Mesenchymal stem cell (in vitro differentiated cells and primary cell): Measurements from ENCODE around the gene PPIAL4G.
"Not testable (repeated sequence)": the region's sequence is repeated elsewhere in the genome, so short reads cannot be mapped to it uniquely, and the experiment has no call there.

Source experiments
- DNase-seq: peaks from one replicate; pipeline ENCODE4 v3.0.0-alpha.2; 2013
- H2AFZ ChIP-seq: one replicate; pipeline ENCODE4 v1.6.1; 2013; ENCODE audit warnings: low read depth, mild to moderate bottlenecking, control low read depth, inconsistent platforms, low read length, moderate library complexity
- H2AK5ac ChIP-seq: 2 replicates; pipeline ENCODE4 v1.6.1; 2013; ENCODE audit warnings: low read length, moderate library complexity, mild to moderate bottlenecking, inconsistent platforms; ENCODE audit not compliant: severe bottlenecking
- H2BK120ac ChIP-seq: one replicate; pipeline ENCODE4 v1.6.1; 2013; ENCODE audit warnings: low read depth, mild to moderate bottlenecking, inconsistent platforms, low read length, moderate library complexity
- H2BK12ac ChIP-seq, 2 experiments: one replicate each; pipeline ENCODE4 v1.6.1; 2013; ENCODE audit warnings: inconsistent platforms in 2 of 2, low read length in 2 of 2, mild to moderate bottlenecking in 2 of 2, moderate library complexity in 2 of 2, control low read depth in 1 of 2
- H2BK15ac ChIP-seq: one replicate; pipeline ENCODE4 v1.6.1; 2013; ENCODE audit warnings: mild to moderate bottlenecking, low read depth, inconsistent platforms; ENCODE audit not compliant: poor library complexity, severe bottlenecking
- H2BK5ac ChIP-seq: 2 replicates; pipeline ENCODE4 v1.6.1; 2013; ENCODE audit warnings: low read depth, mild to moderate bottlenecking, low read length, control low read depth, inconsistent platforms; ENCODE audit not compliant: poor library complexity, severe bottlenecking
- H3K14ac ChIP-seq, 2 experiments: one replicate each; pipeline ENCODE4 v1.6.1; 2013; ENCODE audit warnings: inconsistent platforms in 2 of 2, low read length in 2 of 2, control low read depth in 1 of 2, mild to moderate bottlenecking in 1 of 2, moderate library complexity in 1 of 2
- H3K18ac ChIP-seq, 2 experiments: one replicate each; pipeline ENCODE4 v1.6.1; 2013; ENCODE audit warnings: inconsistent platforms in 2 of 2, low read length in 2 of 2, control low read depth in 1 of 2, low read depth in 1 of 2, mild to moderate bottlenecking in 1 of 2
- H3K23ac ChIP-seq, 2 experiments: one replicate each; pipeline ENCODE4 v1.6.1; 2013; ENCODE audit warnings: inconsistent platforms in 2 of 2, low read length in 2 of 2, mild to moderate bottlenecking in 2 of 2, moderate library complexity in 2 of 2, control low read depth in 1 of 2
- H3K27ac ChIP-seq: 2 replicates; pipeline ENCODE4 v1.5.1; 2013; ENCODE audit warnings: mild to moderate bottlenecking, moderate library complexity, low read length, control low read depth, inconsistent platforms; ENCODE audit not compliant: poor library complexity, severe bottlenecking
- H3K27me3 ChIP-seq, 2 experiments: 2 replicates each; pipeline versions ENCODE4 v1.6.1 to v1.7.0; 2013; ENCODE audit warnings: low read length in 2 of 2, mild to moderate bottlenecking in 2 of 2, moderate library complexity in 2 of 2, control low read depth in 1 of 2, inconsistent platforms in 1 of 2; ENCODE audit not compliant: control insufficient read depth in 1 of 2, insufficient read depth in 1 of 2
- H3K36me3 ChIP-seq, 2 experiments: 2 replicates each; pipeline versions ENCODE4 v1.6.1 to v1.7.0; 2013; ENCODE audit warnings: low read length in 2 of 2, control low read depth in 1 of 2, inconsistent platforms in 1 of 2, low read depth in 1 of 2, mild to moderate bottlenecking in 1 of 2; ENCODE audit not compliant: insufficient read depth in 2 of 2, control insufficient read depth in 1 of 2
- H3K4ac ChIP-seq, 2 experiments: one replicate each; pipeline ENCODE4 v1.6.1; 2013; ENCODE audit warnings: inconsistent platforms in 2 of 2, low read length in 2 of 2, mild to moderate bottlenecking in 2 of 2, moderate library complexity in 2 of 2, control low read depth in 1 of 2, low read depth in 1 of 2
- H3K4me1 ChIP-seq: 2 replicates; pipeline ENCODE4 v1.6.1; 2013; ENCODE audit warnings: low read depth, low read length, control low read depth; ENCODE audit not compliant: control insufficient read depth, insufficient read depth
- H3K4me2 ChIP-seq: 2 replicates; pipeline ENCODE4 v1.6.1; 2013; ENCODE audit warnings: low read length, mild to moderate bottlenecking, inconsistent platforms; ENCODE audit not compliant: poor library complexity, severe bottlenecking
- H3K4me3 ChIP-seq, 2 experiments: 2 replicates each; pipeline versions ENCODE4 v1.5.1 to v1.7.0; 2013; ENCODE audit warnings: low read length in 2 of 2, mild to moderate bottlenecking in 2 of 2, control low read depth in 1 of 2, low read depth in 1 of 2; ENCODE audit not compliant: insufficient read depth in 1 of 2
- H3K79me1 ChIP-seq: replicated peaks from 2 replicates; pipeline ENCODE4 v1.6.1; 2013; ENCODE audit warnings: mild to moderate bottlenecking, control low read depth, low read length, inconsistent platforms; ENCODE audit not compliant: poor library complexity, severe bottlenecking
- H3K9ac ChIP-seq: 2 replicates; pipeline ENCODE4 v1.7.0; 2013; ENCODE audit warnings: mild to moderate bottlenecking, low read length, moderate library complexity
- H3K9me3 ChIP-seq: 2 replicates; pipeline ENCODE4 v1.7.0; 2013; ENCODE audit warnings: mild to moderate bottlenecking, low read length; ENCODE audit not compliant: control insufficient read depth
- H4K8ac ChIP-seq: one replicate; pipeline ENCODE4 v1.6.1; 2013; ENCODE audit warnings: inconsistent platforms, mild to moderate bottlenecking, low read length, moderate library complexity
- H4K91ac ChIP-seq: one replicate; pipeline ENCODE4 v1.6.1; 2013; ENCODE audit warnings: mild to moderate bottlenecking, low read length, inconsistent platforms
- WGBS: methylation state at CpG from one replicate; pipeline ENCODE4 v1.1.7; 2013; ENCODE audit warnings: mixed read lengths; 5-methylcytosine and 5-hydroxymethylcytosine counted together

The PPIAL4G gene

GRCh38 chr1:148526587-148526986 lies 43.5 kb upstream of the PPIAL4G start:
- H2AK5ac ChIP-seq, H3K27ac ChIP-seq, H2BK120ac ChIP-seq, H4K8ac ChIP-seq, H2BK15ac ChIP-seq, H3K79me1 ChIP-seq, H4K91ac ChIP-seq, H3K9me3 ChIP-seq, H3K36me3 ChIP-seq, H2BK12ac ChIP-seq, H3K4me2 ChIP-seq, H3K14ac ChIP-seq, DNase-seq, H3K9ac ChIP-seq, H3K18ac ChIP-seq, H3K4me1 ChIP-seq, H3K23ac ChIP-seq, H3K27me3 ChIP-seq, H2AFZ ChIP-seq, H3K4me3 ChIP-seq, H2BK5ac ChIP-seq, H3K4ac ChIP-seq: not testable (repeated sequence)
- no CpG with 5 or more reads among the region's 2 CpGs for WGBS

GRCh38 chr1:148523205-148524144 lies 40.4 kb upstream of the PPIAL4G start:
- not testable (repeated sequence) for H3K4ac ChIP-seq, H3K9me3 ChIP-seq, H3K27me3 ChIP-seq, H2BK5ac ChIP-seq, H2BK12ac ChIP-seq, DNase-seq, H2BK15ac ChIP-seq, H3K27ac ChIP-seq, H3K9ac ChIP-seq, H3K4me2 ChIP-seq, H3K23ac ChIP-seq, H2BK120ac ChIP-seq, H3K36me3 ChIP-seq, H2AFZ ChIP-seq, H4K8ac ChIP-seq, H3K79me1 ChIP-seq, H4K91ac ChIP-seq, H3K14ac ChIP-seq, H3K4me3 ChIP-seq, H3K18ac ChIP-seq, H3K4me1 ChIP-seq, H2AK5ac ChIP-seq
- WGBS = 80% methylated on average over 1 of the region's 35 CpGs

- not testable (repeated sequence) for H3K4me1 ChIP-seq, H4K8ac ChIP-seq, H2BK15ac ChIP-seq, H2AFZ ChIP-seq, H2BK120ac ChIP-seq, H3K23ac ChIP-seq, H2AK5ac ChIP-seq, H4K91ac ChIP-seq, H3K4ac ChIP-seq, H3K18ac ChIP-seq, H2BK5ac ChIP-seq, H2BK12ac ChIP-seq, H3K36me3 ChIP-seq, H3K9me3 ChIP-seq, H3K27me3 ChIP-seq, H3K27ac ChIP-seq, H3K14ac ChIP-seq, H3K79me1 ChIP-seq
- DNase-seq = peak; percentile 99
- 0% methylated on average over 17 of the region's 30 CpGs for WGBS
- Histone ChIP-seq H3K4me3 (peak overlapping the region in 1 of 2 experiments; percentile 77), H3K4me2 (peak overlapping the region; percentile 63), H3K9ac (peak overlapping the region; percentile 69)
Observed at GRCh38 chr1:148522561-148523204, 39.6 kb upstream of the PPIAL4G start.

DNA sequence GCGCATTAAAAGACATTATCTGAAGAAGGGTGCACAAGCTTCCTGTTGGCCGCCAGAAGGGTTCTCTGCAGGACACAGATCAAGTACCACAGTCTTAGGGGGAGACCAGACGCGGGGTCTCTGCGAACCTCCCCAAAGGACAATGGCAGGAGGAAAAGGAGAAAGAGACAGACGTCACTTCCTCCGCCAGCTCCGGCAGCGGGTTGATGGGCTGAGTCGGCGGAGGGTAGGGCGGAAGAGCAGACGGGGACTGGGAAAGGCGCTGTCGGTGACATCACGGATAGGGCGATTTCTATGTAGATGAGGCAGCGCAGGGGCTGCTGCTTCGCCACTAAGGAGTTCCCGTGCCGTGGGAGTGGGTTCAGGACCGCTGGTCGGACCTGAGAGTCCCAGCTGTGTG lies 39.0 kb upstream of the PPIAL4G start:
- H2AK5ac ChIP-seq, H2BK120ac ChIP-seq, H3K27me3 ChIP-seq, H2BK12ac ChIP-seq, H2BK5ac ChIP-seq, H3K14ac ChIP-seq, H3K79me1 ChIP-seq, H3K23ac ChIP-seq, H3K9ac ChIP-seq, H4K91ac ChIP-seq, H3K4me1 ChIP-seq, H3K18ac ChIP-seq, H3K27ac ChIP-seq, H3K4me2 ChIP-seq, H3K36me3 ChIP-seq, H3K4ac ChIP-seq, H3K9me3 ChIP-seq, H2AFZ ChIP-seq, H2BK15ac ChIP-seq: not testable (repeated sequence)
- Histone ChIP-seq H3K4me3 (peak overlapping the region in 1 of 2 experiments; percentile 44), H4K8ac (peak overlapping the region; percentile 80)
- DNase-seq = peak; percentile 91
- WGBS = 0% methylated on average over 2 of the region's 23 CpGs
